ENCODE measurements around the gene TMEM87B.

TMEM87B gene

DNA sequence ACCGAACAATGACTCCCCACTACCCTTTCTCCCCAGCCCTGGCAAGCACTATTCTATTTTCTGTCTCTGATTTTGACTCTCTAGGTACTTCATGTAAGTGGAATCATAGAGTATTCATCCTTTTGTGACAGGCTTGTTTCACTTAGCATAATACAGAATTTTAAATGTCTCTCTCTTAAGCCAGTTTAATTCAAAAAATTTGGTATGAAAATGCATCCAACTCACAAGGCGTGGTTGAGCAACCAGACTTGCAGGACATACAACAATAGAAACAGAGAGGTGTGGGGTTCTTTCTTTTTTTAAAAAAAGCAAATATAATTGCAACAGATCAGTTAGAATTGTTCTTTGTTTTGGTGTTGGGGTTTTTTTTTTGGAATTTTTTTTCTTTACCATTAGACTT, 47.6 kb upstream of the TMEM87B start:
- no peaks in the 10 kb centered on the region for H4K20me1 ChIP-seq (ENCODE audit: insufficient read depth, low read length)
- H3K36me3 ChIP-seq (replicated peaks; ENCODE audit: insufficient read depth, low read length): no peaks in the 10 kb centered on the region
- H3K9me3 ChIP-seq (replicated peaks; ENCODE audit: insufficient read depth, low read length): no peaks in the 10 kb centered on the region
- no peak for TF ChIP-seq EZH2phosphoT487 (IDR thresholded peaks at IDR 0.05; ENCODE audit: low read length)
- TF ChIP-seq, protein P1, sequence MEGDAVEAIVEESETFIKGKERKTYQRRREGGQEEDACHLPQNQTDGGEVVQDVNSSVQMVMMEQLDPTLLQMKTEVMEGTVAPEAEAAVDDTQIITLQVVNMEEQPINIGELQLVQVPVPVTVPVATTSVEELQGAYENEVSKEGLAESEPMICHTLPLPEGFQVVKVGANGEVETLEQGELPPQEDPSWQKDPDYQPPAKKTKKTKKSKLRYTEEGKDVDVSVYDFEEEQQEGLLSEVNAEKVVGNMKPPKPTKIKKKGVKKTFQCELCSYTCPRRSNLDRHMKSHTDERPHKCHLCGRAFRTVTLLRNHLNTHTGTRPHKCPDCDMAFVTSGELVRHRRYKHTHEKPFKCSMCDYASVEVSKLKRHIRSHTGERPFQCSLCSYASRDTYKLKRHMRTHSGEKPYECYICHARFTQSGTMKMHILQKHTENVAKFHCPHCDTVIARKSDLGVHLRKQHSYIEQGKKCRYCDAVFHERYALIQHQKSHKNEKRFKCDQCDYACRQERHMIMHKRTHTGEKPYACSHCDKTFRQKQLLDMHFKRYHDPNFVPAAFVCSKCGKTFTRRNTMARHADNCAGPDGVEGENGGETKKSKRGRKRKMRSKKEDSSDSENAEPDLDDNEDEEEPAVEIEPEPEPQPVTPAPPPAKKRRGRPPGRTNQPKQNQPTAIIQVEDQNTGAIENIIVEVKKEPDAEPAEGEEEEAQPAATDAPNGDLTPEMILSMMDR (IDR thresholded peaks at IDR 0.05; ENCODE audit: low read length): no peak
- TF ChIP-seq EZH2 (optimal IDR thresholded peaks at IDR 0.05; ENCODE audit: low read depth, low read length): no peak
- H3K9ac ChIP-seq (ENCODE audit: low read length): no peak overlapping the region
- peaks cover 11% of the 10 kb centered on the region for H3K4me1 ChIP-seq (ENCODE audit: low read length)
- H3K4me3 ChIP-seq (ENCODE audit: low read length): no peak overlapping the region
- DNase-seq: no peak
- no peaks in the 10 kb centered on the region for H3K27me3 ChIP-seq (replicated peaks; ENCODE audit: insufficient read depth, low read length)
- H2AFZ ChIP-seq (ENCODE audit: low read length): no peak overlapping the region
- H3K4me2 ChIP-seq (ENCODE audit: low read depth, low read length): no peak overlapping the region
- peaks cover 7% of the 10 kb centered on the region; the same call in 1 of the 2 replicates for H3F3A ChIP-seq (ENCODE audit: insufficient read depth, low read length)
- no peaks in the 10 kb centered on the region for H3K9me2 ChIP-seq (replicated peaks; ENCODE audit: insufficient read depth, low read length)
- no peak overlapping the region for H3K27ac ChIP-seq (ENCODE audit: low read length)
- no peaks in the 10 kb centered on the region for H3K79me2 ChIP-seq (ENCODE audit: low read length)

DNA sequence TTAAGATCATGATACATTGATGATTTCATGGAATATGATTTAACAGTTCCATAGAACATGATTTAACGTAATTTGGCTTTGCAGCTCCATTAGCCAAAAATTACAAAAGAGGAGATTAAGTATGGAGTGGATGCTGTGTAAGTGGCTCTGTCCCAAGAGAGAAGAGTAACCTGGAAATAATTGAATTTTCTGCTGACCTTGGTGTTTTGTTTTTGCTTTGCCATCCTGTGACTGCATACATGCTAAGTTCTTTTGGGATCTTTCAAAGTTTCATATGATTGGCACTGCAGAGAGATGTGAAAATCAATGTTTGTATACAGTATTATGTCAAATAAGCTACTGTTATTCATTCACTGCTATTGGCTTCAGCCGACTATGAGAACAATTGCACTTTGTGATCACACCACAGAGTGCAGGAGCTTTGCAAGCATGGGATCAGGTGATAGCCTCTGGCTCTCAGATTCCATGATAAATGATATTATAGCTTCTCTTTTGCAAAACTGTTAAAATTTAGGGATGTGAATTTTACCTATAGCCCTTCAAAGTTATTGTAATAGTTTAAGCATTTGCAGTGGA, 46.1 kb upstream of the TMEM87B start:
- no peak for DNase-seq
- TF ChIP-seq, protein P1 (IDR thresholded peaks at IDR 0.05; ENCODE audit: low read length): no peak
- no peak for TF ChIP-seq EZH2 (optimal IDR thresholded peaks at IDR 0.05; ENCODE audit: low read depth, low read length)
- no peak for TF ChIP-seq EZH2phosphoT487 (IDR thresholded peaks at IDR 0.05; ENCODE audit: low read length)
- no peaks in the 10 kb centered on the region for H3K36me3 ChIP-seq (replicated peaks; ENCODE audit: insufficient read depth, low read length)
- no peaks in the 10 kb centered on the region for H4K20me1 ChIP-seq (ENCODE audit: insufficient read depth, low read length)
- no peak overlapping the region for H3K27ac ChIP-seq (ENCODE audit: low read length)
- H3K9me2 ChIP-seq (replicated peaks; ENCODE audit: insufficient read depth, low read length): no peaks in the 10 kb centered on the region
- H3K27me3 ChIP-seq (replicated peaks; ENCODE audit: insufficient read depth, low read length): no peaks in the 10 kb centered on the region
- H3K79me2 ChIP-seq (ENCODE audit: low read length): no peaks in the 10 kb centered on the region
- H3K9ac ChIP-seq (ENCODE audit: low read length): no peak overlapping the region
- H2AFZ ChIP-seq (ENCODE audit: low read length): no peak overlapping the region
- H3K4me2 ChIP-seq (ENCODE audit: low read depth, low read length): no peak overlapping the region
- H3K9me3 ChIP-seq (replicated peaks; ENCODE audit: insufficient read depth, low read length): no peaks in the 10 kb centered on the region
- H3K4me3 ChIP-seq (ENCODE audit: low read length): no peak overlapping the region
- peaks cover 3% of the 10 kb centered on the region for H3K4me1 ChIP-seq (ENCODE audit: low read length)
- H3F3A ChIP-seq (ENCODE audit: insufficient read depth, low read length): peaks cover 2% of the 10 kb centered on the region; the same call in 1 of the 2 replicates

DNA sequence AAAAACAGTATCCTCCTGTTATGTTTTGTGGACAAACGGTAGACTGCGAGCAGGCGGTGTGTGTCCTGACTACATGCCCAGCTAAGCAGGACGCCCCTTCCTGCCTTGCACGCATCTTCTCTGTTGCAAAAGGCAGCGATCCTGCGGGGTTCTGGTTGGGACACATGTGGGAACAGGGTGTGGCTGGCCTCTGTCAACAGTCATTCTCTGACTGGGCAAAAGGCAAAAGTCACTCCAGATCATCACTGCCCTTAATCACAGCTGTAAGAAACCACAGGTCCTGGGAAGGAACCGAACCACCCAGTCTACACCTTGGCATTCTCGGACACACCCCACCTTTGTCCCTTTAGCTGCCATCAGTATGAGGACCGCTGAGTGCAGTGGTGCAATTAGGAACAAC, 44.3 kb upstream of the TMEM87B start:
- H3K4me1 ChIP-seq (ENCODE audit: low read length): peaks cover 1% of the 10 kb centered on the region; the same call in 1 of the 2 replicates
- H3K27me3 ChIP-seq (replicated peaks; ENCODE audit: insufficient read depth, low read length): no peaks in the 10 kb centered on the region
- H2AFZ ChIP-seq (ENCODE audit: low read length): no peak overlapping the region
- no peaks in the 10 kb centered on the region for H3K36me3 ChIP-seq (replicated peaks; ENCODE audit: insufficient read depth, low read length)
- no peak for DNase-seq
- no peaks in the 10 kb centered on the region for H3K79me2 ChIP-seq (ENCODE audit: low read length)
- H3K9ac ChIP-seq (ENCODE audit: low read length): no peak overlapping the region
- H3K27ac ChIP-seq (ENCODE audit: low read length): no peak overlapping the region
- no peak overlapping the region for H3K4me3 ChIP-seq (ENCODE audit: low read length)
- no peak for TF ChIP-seq EZH2phosphoT487 (IDR thresholded peaks at IDR 0.05; ENCODE audit: low read length)
- TF ChIP-seq, protein P1 (IDR thresholded peaks at IDR 0.05; ENCODE audit: low read length): no peak
- H3K9me2 ChIP-seq (replicated peaks; ENCODE audit: insufficient read depth, low read length): no peaks in the 10 kb centered on the region
- H3F3A ChIP-seq (ENCODE audit: insufficient read depth, low read length): no peaks in the 10 kb centered on the region
- H4K20me1 ChIP-seq (ENCODE audit: insufficient read depth, low read length): no peaks in the 10 kb centered on the region
- H3K9me3 ChIP-seq (replicated peaks; ENCODE audit: insufficient read depth, low read length): no peaks in the 10 kb centered on the region
- no peak overlapping the region for H3K4me2 ChIP-seq (ENCODE audit: low read depth, low read length)

Data from MM.1S (cell line).